Iris pigment epithelial cell (primary cell): Measurements from ENCODE around the gene CHI3L1.

Experiments used
- DNase-seq: peaks from one replicate; pipeline ENCODE4 v3.0.0-alpha.2; 2011; ENCODE audit warnings: low read depth

The CHI3L1 gene

DNA sequence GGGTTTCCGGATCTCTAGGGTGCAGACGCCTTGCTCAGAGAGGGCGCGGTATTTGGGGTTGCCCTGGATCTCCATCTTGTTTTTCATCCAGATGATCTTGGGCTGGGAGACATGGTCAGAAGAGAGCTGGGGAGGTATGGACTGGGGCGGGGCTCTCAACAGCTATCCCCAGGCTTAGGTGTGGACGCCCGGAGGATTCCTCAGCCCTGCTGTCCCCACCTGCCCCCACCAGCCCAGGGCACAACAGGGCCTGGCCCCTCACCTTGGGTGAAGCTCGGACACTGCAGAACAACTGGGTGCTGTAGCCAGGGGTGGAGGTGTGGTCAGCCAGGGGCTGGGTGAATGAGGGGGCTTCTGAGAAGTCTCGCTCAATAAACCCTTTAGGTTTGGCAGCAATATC, 17.5 kb downstream of the CHI3L1 start:
- DNase-seq: no peak

GRCh38 chr1:203168256-203168786, 18.2 kb downstream of the CHI3L1 start:
- DNase-seq: no peak

DNA sequence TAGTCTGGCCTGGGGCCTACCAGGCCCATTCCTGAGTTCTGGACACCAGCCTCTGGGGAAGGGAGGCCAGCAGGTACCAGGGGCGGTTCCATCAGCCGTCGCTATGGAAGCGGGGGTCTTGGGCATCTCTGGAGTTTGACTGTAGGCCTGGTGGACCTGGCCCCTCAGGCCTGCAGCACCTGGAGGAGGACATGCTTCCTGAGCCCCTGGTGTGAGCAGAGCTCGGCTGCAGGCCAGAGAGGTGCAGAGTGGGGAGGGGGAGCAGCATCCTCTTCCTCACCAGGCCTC, 18.6 kb downstream of the CHI3L1 start:
- no peak for DNase-seq

DNA sequence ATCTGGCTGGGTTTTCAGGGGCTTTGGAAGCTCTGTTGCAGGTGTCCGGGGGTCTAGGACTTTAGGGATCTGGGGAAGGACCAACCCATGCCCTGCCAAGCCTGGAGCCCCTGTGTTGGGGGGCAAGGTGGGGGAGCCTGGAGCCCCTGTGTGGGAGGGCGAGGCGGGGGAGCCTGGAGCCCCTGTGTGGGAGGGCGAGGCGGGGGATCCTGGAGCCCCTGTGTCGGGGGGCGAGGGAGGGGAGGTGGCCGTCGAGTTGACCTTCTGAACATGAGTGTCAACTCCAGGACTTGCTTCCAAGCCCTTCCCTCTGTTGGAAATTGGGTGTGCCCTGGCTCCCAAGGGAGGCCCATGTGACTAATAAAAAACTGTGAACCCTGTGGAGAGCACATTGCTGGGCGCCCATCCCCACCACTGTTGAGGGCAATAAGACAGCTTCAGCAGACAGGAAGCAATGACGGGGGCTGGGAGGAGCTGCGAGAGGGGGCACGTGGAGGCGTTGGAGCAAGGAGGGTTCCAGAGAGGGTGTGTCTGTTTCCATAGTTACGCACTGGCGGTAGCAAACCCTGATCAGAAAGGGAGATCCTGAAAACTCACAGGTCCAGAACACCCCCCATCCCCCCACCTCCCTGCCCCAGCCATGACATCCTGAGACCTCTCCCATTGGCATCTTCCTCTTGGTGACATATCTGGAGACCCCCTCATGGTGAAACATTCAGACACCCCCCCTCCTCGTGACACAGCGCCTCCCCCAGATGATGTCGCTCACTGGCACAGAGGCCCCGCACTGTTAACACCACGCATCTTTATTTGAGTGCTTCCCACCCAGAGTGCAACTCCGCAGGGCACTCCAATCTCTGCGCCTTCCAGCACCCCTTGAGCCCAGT, 19.2 kb downstream of the CHI3L1 start:
- DNase-seq: no peak

GRCh38 chr1:203166192-203166940, 20.1 kb downstream of the CHI3L1 start:
- DNase-seq: no peak

DNA sequence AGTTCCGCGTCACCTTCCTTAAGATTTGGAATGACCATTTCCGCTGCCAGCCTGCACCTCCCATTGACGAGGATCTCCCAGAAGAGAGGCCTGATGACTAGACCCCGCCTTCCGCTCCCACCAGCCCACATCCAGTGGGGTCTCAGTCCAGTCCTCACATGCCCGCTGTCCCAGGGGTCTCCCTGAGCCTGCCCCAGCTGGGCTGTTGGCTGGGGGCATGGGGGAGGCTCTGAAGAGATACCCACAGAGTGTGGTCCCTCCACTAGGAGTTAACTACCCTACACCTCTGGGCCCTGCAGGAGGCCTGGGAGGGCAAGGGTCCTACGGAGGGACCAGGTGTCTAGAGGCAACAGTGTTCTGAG, 20.7 kb downstream of the CHI3L1 start:
- DNase-seq: no peak

DNA sequence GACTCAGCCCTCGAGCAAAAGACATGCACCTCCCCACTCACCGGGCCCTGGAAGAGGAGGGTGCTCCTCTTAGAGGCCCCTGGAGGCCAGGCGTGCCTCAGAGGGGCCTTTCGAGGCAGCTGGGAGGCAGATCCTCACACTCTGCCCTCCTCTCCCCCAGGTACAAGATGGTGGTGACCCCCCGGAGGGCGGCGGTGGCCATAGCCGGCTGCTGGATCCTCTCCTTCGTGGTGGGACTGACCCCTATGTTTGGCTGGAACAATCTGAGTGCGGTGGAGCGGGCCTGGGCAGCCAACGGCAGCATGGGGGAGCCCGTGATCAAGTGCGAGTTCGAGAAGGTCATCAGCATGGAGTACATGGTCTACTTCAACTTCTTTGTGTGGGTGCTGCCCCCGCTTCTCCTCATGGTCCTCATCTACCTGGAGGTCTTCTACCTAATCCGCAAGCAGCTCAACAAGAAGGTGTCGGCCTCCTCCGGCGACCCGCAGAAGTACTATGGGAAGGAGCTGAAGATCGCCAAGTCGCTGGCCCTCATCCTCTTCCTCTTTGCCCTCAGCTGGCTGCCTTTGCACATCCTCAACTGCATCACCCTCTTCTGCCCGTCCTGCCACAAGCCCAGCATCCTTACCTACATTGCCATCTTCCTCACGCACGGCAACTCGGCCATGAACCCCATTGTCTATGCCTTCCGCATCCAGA, 21.3 kb downstream of the CHI3L1 start:
- no peak for DNase-seq

DNA sequence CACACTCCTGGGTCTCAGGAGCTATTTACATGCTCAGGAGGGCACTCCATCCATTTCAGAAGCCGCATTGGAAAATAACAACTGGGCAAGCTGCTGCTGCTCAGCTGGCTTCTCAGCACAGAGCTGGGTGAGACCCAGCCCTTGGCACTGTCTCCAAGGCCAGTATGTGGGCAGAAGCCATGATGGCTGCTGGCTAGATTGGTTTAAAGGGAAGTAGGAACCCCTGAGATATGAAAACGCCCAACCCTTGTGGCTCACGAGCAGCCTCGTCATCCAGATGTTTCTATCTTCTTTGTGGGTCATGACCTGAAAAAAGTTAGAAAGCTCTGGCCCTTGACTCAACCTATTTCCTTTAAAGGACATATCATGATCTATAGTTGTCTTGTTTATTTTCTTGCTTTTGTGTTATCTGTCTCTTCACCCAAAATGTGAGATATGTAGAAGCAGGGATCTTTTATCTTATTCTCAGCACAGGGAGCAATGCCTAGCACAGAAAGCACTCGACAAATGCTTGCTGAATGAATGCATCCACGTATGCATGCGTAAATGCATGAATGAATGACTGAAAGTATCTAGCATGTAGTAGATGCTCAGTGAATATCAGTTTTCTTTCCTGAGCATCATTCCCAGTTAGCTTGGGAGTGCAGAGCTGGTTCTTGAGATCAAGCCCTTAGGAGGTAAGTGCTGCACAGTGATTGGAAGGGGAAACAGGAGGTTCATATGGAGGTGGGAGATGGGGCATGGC, 22.4 kb downstream of the CHI3L1 start:
- no peak for DNase-seq

DNA sequence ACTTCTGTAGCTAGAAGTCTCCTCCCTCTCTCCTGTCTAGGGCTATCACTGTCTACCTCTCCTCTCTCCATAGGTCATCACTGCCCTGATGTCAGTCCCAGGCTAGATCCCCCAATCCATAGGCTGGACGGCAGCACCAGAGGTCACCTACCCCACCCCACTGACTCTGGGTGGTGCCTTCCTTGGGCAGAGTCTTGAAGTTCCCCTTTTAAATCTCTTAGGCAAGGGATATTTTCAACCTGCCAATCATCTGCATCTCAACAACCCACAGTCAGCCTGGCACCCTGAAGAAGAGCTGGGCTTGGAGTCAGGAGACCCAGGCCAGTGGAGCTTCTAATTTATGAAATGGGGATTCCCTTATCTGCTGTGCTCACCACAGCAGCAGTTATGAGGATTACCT, 24.1 kb downstream of the CHI3L1 start:
- DNase-seq: no peak

GRCh38 chr1:203161703-203162102, 24.8 kb downstream of the CHI3L1 start:
- no peak for DNase-seq

- no peak for DNase-seq
These were observed 25.3 kb downstream of the CHI3L1 start for GRCh38 chr1:203161175-203161574.

DNA sequence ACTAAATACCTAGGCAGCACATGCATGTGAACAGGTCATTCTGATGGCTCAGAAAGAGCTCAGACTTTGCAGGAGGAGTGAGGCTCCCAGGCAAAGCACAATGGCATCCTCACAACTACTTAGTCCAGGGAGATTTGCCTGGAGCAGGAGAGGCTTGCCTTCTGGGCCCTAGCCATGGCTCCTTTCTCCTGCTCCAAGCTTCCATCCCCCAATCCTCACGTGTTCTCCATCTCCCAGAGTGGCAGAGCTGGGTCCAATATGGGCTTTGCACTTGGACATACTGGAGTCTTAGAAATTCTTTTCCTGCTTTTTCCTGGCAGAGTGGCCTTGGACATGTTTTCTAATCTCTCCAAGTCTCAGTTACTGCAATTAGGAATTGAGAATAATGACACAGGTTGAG, 26.7 kb downstream of the CHI3L1 start:
- no peak for DNase-seq

GRCh38 chr1:203158960-203159665, 27.4 kb downstream of the CHI3L1 start:
- DNase-seq: no peak

DNA sequence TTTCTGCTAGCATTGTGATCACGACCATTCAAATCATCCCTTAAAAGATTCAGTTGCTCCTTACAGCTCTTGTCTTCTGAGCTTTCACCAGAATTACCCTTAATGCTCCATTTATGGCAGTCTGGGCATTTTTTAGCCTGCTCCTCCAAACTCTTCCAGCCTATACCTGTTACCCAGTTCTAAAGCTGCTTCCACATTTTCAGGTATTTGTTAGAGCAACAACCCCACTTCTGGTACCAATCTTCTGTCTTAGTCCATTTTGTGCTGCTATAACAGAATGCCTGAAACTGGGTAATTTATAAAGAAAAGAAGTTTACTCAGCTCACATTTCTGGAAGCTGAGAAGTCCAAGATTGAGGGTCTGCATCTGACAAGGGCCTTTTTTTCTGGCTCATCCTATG, 28.1 kb downstream of the CHI3L1 start:
- no peak for DNase-seq

DNA sequence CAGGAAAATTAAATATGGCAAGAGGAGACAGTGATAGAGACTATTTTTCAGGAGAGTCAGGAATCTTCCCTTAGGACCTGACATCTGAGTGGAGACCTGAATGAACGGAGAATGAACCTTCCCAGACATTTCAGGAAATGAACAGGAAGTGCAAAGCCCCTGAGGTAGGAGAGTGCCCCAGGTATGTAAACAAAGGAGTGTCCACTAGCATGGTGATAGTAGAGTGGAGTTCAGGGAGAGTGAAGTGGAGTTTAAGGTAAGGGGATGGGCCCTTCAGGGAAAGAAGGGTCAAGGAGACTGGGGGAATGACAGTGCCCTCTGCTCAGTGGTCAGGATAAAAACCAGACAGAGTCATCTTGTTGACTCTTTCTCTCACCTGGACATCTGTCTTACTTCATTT, 30.2 kb downstream of the CHI3L1 start:
- DNase-seq: no peak

GRCh38 chr1:203153989-203154821, 32.3 kb downstream of the CHI3L1 start:
- peak; percentile 83 for DNase-seq

GRCh38 chr1:203153051-203153988, 33.2 kb downstream of the CHI3L1 start:
- peak; percentile 33 for DNase-seq

DNA sequence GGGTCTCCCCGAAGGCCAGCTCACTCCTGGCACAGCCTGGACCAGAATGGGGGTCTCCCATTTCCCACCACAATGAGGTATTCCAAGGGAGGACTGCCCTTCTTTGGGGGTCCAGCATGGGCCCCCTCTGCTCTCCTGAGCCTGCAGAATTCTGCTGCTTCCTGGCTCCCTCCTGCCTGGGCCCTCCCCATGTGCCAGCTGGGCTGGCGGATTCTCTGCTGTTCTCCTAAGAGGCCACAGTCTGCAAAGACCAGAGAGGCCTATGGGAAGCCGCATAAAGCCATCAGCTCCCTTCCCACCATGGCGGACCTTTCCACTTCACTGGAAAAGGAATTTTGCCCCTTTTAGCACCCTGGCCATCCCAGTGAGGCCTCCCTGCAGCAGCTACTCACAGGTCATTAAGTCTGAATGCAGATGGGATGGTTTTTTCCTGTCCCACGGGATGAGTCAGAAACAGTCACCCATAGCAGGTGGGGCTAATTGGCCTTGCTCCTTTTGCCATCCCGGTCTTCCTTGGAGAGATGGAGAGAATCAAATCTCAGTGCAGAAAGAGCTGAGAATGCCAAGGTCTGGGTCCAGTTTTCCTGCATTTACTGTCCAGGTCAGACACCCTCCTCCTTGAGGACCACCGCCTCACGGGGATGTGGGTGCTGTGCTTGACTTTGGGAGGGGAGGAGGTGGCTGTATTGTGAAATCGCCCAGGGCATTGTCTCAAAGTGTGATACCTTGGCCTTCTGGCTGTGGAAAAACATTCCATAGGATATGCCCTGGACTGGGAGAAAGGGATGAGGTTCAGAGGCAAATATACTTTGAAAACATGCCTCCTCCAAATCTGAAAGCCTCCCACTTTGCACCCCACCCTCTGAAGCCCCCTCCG, 34.1 kb downstream of the CHI3L1 start:
- DNase-seq: peak; percentile 45
